GM21576 (cell line): ENCODE results near the gene VPS37D.
"Not testable (repeated sequence)": the region's sequence is repeated elsewhere in the genome, so short reads cannot be mapped to it uniquely, and the experiment has no call there.

ENCODE experiments used
- ATAC-seq: cut with Tn5 transposase; IDR thresholded peaks from one replicate; pipeline ENCODE4 v1.9.1; 2021; ENCODE audit warnings: mild to moderate bottlenecking, moderate library complexity; ENCODE audit not compliant: unreplicated experiment

The VPS37D gene

DNA sequence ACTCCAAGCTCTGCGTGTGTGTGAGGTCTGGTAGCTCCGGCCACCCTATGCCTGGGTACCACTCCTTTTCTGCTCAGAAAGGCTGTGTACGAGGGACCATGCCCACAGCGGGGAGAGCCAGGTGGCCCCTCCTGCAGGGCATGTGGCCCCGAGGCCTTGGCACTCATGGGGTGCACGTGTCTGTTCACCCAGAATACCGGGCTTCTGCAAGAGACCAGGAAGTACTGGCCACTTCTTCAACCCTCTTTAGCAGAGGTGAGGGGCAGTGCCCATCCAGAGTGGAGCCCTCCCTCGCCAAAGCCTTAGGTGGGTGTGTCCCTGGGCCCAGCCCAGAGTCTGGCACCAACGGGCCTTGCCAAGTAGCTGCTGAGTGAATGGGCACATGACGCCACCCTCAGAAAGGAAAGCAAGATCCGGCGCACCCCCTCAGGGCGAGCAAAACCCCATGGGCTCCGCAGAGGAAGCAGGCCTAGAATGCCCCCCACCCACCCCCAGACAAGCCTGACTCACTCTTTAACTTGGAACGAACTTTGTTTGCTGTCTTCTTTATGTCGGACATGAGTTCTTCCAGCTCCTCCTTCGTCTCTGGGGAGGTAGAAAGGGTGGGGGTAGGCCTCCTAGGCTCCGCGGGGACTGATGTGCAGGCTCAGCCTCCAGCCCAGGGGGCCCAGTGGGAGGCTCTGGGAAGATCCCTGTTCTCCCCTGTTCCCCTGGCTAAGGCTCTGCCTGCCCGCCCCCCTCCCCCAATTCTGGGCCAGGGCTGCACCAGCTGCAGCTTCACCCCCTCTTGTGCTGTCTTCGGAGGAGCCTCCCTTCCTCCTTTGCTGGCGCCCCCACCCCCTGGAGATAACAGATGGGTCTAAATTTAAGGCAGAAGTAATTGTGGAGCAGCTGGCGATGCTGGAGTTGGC is 37.3 kb downstream of the VPS37D start:
- no peak for ATAC-seq

DNA sequence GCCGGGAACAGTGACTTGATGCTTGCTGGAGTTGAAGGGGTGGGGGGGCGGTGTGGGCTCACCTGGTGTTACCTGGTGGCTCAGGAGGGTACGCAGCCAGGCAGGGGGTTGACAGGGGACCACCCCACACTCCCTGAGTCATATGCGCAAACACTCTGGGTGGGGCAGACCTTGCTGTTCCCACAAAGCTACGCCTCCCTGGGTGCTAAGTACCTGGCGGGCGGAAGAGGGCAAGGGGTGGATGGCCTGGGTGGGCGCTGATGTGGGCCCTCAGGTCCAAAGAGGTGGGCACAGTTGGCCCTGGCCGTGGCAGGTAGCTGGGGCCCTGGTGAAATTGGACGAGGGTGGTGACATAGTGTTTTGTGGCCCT is 37.9 kb downstream of the VPS37D start:
- ATAC-seq, result no peak

DNA sequence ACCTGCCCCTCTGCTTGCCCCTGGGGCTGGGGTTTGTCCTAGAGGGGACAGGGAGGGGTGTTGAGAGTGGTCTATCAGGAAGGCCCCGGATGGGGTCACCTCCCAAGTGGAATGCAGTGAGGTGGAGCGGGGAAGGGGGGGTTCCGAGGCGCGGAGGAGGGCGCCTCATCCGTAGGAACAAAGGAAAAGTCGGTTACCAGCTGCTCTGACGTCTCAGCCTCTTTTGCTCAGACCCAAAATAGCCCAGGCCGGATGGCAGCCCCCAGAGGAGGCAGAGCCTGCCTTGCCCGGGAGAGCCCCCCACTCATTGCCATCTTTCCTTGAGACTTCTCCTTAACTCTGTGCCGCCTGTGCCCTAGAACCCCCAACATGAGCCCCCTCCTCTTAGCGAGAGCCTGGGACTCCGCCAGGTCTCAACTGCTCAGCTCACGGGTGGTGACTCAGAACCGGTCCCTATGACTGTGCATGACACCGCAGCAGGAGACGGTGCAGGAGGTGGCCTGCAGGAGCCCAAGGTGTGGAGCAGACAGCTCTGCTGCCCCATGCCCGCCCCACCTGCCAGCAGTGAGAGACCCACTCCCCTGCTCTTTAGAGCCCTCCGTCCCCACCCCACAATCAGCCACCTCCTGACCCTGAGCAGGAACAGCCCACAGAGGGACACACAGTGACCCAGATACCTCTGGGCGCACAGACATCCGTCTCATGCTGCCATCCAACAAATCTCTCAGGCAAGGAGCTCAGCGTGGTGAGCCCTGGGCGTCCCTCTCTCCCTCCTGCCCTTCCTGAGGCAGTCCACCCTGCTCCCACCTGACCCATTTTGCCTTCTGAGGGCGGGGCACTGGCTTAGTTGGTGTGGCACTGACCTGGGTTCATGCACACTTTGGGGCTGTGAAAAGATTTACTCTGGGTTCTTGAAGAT is 38.8 kb downstream of the VPS37D start:
- ATAC-seq, result no peak

DNA sequence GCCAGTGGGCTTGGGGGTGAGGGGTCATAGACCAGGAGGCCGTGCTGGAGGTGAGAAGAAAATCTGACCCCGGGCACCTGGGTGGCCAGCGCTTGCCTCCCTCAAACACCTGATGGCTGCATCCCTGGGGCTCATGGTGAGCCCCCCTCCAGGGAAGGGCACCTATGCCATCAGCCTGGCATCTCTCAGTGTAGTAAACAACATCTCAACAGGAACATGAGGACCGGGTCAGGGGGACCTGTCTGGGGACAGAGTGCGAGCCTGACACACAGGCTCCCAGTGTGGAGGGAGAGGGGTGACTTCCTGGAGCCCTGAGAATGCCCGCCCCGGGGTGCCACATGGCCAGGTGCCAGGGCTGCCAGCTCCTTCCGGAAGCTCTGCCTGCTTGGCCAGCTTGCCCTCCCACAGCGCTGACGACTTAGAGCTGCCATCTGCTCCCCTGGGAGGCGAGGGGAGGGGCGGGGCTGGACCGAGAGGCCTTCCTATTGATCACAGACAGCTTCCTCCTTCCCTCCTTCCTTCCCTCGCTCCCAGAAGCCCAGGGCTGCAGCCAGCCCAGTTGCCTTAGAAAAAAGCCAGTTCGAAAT is 39.5 kb downstream of the VPS37D start:
- ATAC-seq, result no peak

DNA sequence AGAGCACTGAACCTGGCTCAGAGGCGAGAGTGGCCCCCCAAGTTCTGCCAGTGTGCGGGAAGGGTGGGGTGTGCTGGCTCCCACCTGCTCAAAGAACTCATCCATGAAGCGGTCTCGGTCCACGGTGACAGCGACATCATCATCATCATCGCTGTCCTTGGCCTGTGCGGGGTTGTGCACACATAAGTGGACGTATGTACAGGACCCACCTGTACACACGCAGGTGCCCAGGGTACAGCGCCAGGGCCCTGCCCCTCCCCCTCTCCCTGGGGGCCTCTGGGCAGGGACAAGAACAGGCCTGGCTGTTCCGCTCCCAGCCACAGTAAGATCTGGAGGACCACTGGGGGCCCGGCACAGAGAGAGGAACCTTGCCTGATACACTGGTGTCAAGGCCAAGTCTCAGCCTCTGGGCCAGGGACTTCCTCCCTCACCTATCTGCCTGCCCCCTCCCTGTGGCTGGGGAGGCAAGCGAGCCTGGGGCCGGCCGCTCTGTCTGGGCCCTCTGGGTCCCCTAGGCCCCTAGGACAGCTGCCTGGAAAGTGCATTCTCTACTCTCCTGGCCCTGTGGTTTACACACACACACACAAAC is 41.4 kb downstream of the VPS37D start:
- no peak for ATAC-seq

DNA sequence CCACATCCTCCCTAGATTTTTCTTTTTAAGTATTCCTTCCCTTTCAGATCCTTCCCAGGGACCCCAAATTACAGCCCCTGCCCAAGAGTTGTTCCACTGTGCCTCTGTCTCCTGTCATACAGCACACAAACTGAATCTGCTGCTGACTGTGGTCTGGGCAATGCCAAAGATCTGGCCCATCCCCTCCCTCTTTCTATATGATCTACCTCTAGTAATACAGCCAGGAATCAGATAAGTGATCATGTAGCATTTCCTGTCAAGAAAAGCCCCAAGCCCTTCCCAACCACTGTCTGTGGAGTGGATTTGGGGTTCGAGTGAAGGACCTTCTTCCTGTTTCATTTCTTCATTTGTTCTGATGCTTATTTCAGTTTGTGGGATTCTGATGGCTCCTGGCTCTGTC is 45.1 kb downstream of the VPS37D start:
- no peak for ATAC-seq

DNA sequence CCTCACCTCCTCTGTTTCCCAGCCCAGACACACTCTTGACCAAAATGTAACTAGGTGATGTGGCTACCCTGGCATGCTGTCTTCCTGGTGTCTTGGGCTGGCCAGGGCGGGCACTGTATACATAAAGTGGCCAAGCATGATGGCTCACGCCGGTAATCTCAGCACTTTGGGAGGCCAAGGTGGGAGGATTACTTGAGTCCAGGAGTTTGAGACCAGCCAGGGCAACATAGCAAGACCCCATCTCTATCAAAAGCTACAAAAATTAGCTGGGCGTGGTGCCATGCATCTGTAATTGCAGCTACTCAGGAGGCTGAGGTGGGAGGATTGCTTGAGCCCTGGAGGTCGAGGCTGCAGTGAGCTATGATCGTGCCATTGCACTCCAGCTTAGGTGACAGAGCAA is 45.7 kb downstream of the VPS37D start:
- not testable (repeated sequence) for ATAC-seq

DNA sequence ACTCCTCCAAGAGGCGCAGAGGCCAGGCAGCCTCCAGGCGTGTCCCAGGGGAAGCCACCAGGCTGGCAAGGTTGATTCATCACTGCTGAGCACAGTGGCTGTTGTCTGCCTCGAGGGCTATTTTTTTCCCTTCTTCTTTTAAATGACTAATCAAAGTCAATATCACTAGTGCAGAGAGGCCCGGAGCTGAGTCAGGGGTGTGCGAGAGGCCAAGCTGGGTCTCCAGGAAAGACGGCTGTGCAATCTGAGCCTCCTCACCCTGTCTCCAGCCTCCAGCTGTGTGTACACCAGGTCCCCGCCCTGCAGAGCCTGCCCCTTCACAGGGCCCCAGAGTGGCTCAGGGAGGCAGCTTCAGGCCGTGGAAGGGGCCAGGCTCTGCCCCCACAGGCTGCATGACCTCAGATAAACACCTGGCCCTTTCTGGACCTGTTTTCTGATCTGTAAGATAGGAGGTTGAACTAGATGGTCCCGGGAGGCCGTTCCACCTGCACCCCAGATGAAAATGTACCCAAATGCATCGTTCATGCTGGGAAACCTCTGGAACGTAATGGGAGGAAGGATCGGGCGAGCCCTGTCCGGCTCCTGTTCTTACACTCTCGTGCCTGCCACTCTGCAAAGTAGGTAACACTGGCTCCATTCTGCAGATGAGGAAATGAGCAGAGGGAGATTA is 48.2 kb downstream of the VPS37D start:
- ATAC-seq, result no peak

DNA sequence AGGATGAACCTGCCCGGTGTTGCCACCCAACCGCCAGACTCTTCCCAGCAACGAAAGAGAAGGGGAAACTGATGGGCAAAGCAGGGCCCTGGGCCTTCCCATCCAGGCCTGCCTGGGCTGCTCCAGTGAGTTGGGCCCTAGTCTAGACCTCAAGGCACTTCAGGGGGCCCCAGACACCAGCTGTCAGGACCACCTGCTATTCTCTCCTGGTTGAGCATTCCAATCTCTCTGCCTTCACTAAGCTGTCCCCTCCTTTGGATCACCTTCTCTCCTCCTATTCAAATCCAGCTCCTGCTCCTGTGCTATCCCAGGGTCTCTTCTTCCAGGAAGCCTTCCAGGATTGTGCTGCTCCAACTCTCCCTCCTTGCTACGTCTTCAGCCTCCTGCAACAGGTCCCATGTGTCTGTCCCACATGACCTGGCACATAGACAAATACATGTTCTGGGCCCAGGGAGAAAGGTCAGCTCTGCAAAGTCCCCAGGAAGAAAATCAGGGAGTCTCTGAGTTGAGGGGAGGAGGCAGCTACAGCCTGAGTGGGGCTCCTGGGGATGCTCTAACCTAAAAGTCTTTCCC is 48.8 kb downstream of the VPS37D start:
- ATAC-seq, result no peak

DNA sequence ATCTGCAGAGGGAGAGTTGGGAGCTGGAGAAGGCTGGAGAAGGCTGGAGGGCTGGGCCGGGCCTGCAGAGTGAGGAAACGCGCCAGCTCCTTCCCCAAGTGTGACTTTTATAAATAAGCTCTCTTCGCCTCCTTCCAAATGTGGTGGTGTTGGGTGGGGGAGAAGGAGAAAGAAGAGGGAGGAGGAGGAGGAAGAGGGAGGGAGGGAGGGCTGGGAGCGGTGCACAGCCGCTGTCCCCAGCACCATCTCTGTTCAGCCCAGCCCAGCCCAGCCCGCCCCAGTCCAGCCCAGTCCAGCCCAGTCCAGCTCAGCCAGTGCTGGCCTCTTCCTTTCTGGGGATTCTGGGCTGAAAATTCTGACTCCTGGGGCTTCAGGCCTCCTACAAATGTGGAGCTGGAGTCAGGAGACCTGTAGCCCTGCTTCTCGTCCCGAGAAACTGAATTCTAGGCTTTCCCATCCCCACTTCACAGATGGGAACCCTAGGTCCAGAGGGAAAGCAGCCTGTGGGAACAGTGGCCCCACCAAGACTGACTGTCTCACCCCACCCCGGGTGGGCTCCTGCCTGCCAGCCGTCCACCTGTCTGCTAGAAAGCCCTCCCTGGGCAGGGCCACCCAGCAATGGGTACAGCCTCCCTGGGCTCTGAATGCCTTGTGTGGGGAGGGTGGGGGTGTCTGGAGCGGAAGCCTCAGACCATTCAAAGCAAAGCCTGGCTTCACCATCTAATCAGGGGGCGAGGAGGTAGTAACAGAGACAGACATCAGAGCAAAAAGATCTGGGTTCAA is 49.6 kb downstream of the VPS37D start:
- ATAC-seq, result no peak

DNA sequence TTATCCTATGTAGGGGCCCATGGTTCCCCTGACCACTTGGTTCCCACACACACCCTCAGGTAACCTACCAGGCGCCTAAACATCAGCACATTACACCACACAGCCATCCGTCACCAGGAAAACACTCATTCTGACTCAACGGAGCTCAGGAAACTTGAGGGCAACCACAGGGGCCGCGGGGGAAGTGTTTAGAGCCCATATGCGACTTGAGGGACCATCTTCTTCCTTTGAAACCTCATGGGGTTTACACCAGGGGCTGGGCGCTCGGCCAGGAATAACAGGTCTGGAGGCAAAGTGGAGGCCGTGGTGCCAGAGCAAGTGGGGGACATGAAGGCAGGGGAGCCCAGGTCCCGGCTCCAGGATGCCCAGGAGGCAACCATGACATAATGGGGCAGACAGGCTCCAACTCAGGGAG is 50.4 kb downstream of the VPS37D start:
- no peak for ATAC-seq

DNA sequence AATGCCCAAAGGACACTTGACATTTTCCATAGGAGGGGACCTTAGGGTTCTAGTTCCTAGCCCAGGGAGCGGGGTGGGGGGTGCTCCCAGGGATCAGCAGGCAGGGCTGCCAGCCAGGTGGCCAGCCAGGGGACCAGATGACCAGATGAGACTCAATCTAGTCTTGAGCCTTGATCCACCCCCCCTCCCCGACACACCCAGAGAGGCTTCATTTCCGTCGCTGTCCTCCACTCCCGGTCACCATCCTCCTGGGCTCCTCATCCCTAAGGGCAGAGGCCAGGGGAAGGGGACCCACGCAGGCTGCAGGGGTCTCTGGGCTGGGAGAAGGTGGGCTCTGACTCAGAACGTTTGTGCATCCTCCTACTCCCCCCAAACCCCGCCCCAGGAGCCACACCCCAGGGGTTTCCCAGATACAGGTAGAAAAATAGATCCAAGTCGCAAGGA is 50.8 kb downstream of the VPS37D start:
- ATAC-seq, result no peak

DNA sequence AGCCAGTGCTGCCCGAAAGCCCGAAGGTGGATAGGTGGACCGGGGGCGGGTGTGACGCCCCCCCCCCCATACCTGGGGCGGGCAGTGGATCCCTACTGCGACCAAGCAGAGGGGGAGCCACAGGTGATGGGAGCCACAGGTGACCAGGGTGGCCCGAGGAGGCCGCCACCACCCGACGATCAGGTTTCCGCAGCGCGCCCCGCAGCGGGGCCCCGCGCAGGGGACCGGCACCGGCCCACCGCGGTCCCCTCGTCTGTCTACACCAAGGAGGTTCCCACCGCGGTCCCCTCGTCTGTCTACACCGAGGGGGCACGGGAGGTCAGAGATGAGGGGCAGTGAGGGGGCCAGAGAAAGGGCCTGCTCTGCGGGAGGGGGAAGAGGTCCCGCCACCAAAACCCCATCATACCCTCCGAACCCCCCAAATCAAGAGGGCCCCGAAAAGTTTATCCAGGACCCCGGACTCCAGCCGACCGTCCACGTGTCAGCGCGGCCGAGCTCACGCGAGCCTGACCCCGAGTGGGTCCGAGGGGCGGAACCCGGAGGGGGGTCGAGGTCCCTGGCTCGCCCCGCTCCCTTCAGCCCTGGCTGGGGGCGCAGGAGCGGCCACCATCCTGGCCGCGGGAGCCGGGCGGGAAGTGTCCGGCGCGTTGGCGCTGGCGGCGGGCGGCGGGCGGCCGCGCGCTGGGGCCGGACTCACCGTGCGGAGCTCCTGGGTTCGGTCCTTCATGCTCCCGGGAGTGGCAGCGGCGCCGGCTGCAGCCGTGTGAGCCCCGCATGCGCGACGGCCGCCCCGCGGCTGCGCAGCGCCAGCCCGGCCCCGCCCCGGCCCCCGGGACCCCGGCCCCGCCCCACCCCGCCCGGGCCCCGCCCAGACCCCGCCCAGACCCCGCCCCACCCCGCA is 51.5 kb downstream of the VPS37D start, which contains the start of gene STX1A:
Gene STX1A, minus strand, starts transcription at position 765 of the 901 bp plus-strand sequence. Its CDS starts 38 bp downstream, at position 727.
- peak; percentile 49 for ATAC-seq

DNA sequence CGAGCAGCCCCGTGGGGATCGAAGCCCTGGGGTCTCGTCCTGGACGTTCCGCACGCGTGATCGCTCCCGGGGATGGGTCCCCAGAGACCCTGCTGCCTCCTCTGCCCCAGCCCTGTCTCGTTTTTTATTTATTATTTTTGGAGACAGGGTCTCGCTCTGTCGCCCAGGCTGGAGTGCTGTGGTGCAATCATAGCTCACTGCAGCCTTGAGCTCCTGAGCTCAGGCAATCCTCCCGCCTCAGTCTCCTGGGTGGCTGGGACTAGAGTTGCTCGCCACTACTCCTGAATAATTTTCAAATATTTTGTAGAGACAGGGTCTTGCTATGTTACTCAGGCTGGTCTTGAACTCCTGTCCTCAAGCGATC is 52.2 kb downstream of the VPS37D start:
- ATAC-seq, result no peak

DNA sequence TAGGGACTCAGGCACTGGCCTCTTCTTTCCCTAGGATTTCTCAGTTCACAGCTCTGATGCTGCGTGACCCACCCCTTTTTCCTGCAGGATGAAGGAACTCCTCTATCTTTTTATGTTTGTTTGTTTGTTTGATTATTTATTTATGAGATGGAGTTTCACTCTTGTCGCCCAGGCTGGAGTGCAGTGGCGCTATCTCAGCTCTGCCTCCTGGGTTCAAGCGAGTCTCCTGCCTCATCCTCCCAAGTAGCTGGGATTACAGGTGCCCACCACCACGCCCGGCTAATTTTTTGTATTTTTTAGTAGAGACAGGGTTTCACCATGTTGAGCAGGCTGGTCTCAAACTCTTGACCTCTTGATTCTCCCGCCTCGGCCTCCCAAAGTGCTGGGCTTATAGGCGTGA is 52.8 kb downstream of the VPS37D start:
- ATAC-seq, result not testable (repeated sequence)

DNA sequence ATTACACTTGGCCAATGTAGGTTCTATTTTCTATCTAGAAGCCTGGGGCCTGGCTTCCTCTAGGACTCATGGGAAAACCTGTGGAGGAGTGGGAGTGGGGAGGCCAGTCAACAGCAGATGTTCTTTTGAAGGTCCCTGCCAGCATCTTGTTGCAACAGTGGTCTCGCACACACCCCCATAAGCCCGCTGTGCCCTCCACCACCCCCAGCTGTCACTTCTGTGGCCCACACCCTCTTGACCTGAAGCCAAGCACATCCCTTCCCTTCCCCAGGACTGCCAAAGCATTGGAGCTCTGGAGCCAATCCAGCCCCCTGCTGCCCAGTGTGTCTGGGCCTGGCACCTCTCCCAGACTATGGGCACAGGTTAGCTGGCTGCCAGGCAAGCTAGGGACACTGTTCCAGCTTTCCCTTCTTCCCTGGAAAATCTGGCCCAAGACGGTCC is 53.8 kb downstream of the VPS37D start:
- no peak for ATAC-seq
